ENCODE measurements around the gene DDX19B. TPM values are rescaled to one million over a fixed set of nuclear protein-coding genes. Genes with fewer than 3 reads are reported as not detected.

Gene DDX19B

DNA sequence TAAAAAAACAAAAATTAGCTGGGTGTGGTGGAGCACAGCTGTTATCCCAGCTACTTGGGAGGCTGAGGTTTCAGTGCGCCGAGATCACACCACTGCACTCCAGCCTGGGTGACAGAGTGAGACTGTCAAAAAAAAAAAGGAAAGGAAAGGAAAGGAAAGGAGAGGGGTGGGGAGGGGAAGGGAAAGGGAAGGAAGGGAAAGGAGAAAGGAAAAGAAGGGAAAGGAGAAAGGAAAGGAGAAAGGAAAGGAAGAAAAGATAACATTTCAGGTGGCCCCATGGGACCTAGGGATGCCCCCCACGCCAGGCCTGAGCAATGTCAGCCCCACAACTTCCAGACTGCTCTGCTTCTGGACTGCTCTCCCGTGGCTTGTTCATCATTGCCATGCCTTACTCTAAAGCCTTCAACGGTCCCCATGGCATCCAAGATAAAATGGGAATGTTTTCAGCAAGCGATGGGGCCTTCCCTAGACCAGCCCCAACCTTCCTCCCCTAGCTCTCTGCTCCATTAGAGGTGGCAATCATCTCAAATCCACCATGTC, 84.5 kb downstream of the DDX19B start:
- Histone ChIP-seq H3K4me3 (ENCODE audit: insufficient read depth in 1 of 2, low read depth in 1 of 2, low read length in 2 of 2) (no peak overlapping the region), H2AFZ (ENCODE audit: low read depth, low read length) (no peak overlapping the region), H2BK15ac (ENCODE audit: low read depth, poor library complexity, severe bottlenecking) (no peak overlapping the region), H3K9ac (ENCODE audit: low read length) (no peak overlapping the region), H3K79me1 (replicated peaks; ENCODE audit: low read length, poor library complexity, severe bottlenecking) (peaks cover 7% of the 10 kb centered on the region), H3K4me2 (ENCODE audit: low read length, poor library complexity, severe bottlenecking) (no peak overlapping the region), H3K4ac (ENCODE audit: low read depth in 1 of 2, low read length in 2 of 2) (no peak overlapping the region), H2AK5ac (ENCODE audit: low read length, severe bottlenecking) (no peak overlapping the region), H3K14ac (ENCODE audit: low read length in 2 of 2) (no peak overlapping the region), H3K9me3 (ENCODE audit: control insufficient read depth, low read length) (no peaks in the 10 kb centered on the region), H3K18ac (ENCODE audit: low read depth in 1 of 2, low read length in 2 of 2) (no peak overlapping the region), H4K8ac (ENCODE audit: low read length) (no peak overlapping the region), H3K36me3 (ENCODE audit: control insufficient read depth in 1 of 2, insufficient read depth in 2 of 2, low read depth in 1 of 2, low read length in 2 of 2) (peaks cover 40 to 65% of the 10 kb centered on the region in 2 experiments), H3K27me3 (ENCODE audit: control insufficient read depth in 1 of 2, insufficient read depth in 1 of 2, low read length in 2 of 2) (no peaks in the 10 kb centered on the region), H3K4me1 (ENCODE audit: control insufficient read depth, insufficient read depth, low read depth, low read length) (peaks cover 18% of the 10 kb centered on the region), H3K27ac (ENCODE audit: low read length, poor library complexity, severe bottlenecking) (no peak overlapping the region), H4K91ac (ENCODE audit: low read length) (no peak overlapping the region), H2BK5ac (ENCODE audit: low read depth, low read length, poor library complexity, severe bottlenecking) (no peak overlapping the region), H2BK120ac (ENCODE audit: low read depth, low read length) (no peak overlapping the region), H3K23ac (ENCODE audit: low read length in 2 of 2) (no peak overlapping the region), H2BK12ac (ENCODE audit: low read length in 2 of 2) (no peak overlapping the region)
- 94% methylated on average over 6 of the region's 6 CpGs for WGBS
- no peak for DNase-seq

Small RNA genes within 50 kb of the gene (small RNA-seq; reads per million reads assigned to genes)
- gene RN7SL279P (ENCODE audit: low read depth) = not detected

All from mesenchymal stem cell (in vitro differentiated cells and primary cell).